ENCODE measurements around the gene ATF7IP2. TPM values are rescaled to one million over a fixed set of nuclear protein-coding genes. Genes with fewer than 3 reads are reported as not detected.

The ATF7IP2 gene
- total RNA-seq, 1 experiment from 2014 or later = 7.4 TPM

DNA sequence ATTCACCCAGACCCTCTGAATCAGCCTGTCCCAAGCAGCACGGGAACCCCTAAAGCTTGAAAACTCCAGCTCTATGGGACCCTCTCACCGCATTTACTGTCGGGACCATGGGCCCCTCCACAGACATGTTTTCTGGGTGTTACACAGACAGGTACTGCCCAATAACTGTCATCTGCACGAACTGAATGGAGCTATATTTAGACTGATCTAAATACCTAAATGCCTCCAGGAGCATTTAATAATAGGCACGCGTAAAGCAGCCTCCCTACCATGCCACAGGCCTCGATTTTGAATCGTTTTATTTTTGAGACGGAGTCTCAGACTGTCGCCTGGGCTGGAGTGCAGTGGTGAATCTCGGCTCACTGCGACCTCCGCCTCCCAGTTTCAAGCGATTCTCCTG is 144.8 kb downstream of the ATF7IP2 start:
- BruUV-seq (replicated peaks) = no TSS peak
- CTCF ChIA-PET = interaction anchor here (1.3 kb wide), 1 partner anchor 8 kb away, joined by 5 read pairs; no protein-coding TSS in a partner anchor

DNA sequence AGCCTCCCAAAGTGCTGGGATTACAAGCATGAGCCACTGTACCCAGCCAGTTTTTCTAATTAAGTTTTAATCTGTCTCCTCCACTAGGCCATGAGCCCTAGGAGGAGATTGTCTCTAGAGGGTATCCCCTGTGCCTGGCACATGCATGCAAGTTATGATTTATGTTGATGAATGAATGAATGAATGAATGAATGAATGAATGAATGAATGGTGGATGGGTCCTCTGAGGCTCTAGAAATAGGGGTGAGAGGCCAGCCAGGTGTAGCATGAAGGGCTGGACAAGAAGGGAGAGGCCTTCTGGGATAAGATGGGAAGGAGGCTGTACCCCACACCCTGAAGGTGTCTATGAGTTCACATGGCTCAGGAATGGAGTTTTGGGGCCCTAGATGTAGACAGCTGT is 145.7 kb downstream of the ATF7IP2 start:
- no peak for ATAC-seq
- no peak overlapping the region for H2AFZ ChIP-seq (ENCODE audit: low read depth, low read length, poor library complexity, severe bottlenecking)
- no peak overlapping the region for H3K4me2 ChIP-seq (ENCODE audit: low read length)
- no peak overlapping the region for H3K27ac ChIP-seq (ENCODE audit: low read depth, low read length)
- no peaks in the 10 kb centered on the region for H4K20me1 ChIP-seq (ENCODE audit: insufficient read depth)
- H3K9me2 ChIP-seq (ENCODE audit: insufficient read depth) = no peaks in the 10 kb centered on the region
- no peak overlapping the region for H3K9ac ChIP-seq (ENCODE audit: low read length)
- BruUV-seq (replicated peaks) = no TSS peak
- intact Hi-C loops (cut with micrococcal nuclease) = no loop called here
- H3K4me3 ChIP-seq (replicated peaks in 1 of 2; ENCODE audit: low read depth in 1 of 2, low read length in 2 of 2) = no peak overlapping the region
- ChIA-PET CTCF (no interaction called here), RAD21 (ENCODE audit: low non-redundant PET in 1 of 2, low total read pairs in 2 of 2, uncharacterized antibody in 2 of 2, unreplicated experiment in 2 of 2) (no interaction called here), POLR2A (no interaction called here)
- no peaks in the 10 kb centered on the region for H3K27me3 ChIP-seq (ENCODE audit: insufficient read depth, low read length)
- H3K9me3 ChIP-seq (ENCODE audit: control insufficient read depth in 1 of 2, insufficient read depth in 1 of 2, low read depth in 1 of 2, low read length in 2 of 2) = no peaks in the 10 kb centered on the region
- H3K36me3 ChIP-seq (ENCODE audit: control insufficient read depth in 1 of 2, insufficient read depth in 2 of 2, low read length in 2 of 2) = peaks cover 0 to 3% of the 10 kb centered on the region in 2 experiments; a peak in 2 of 4 replicates
- TF ChIP-seq, protein P1, sequence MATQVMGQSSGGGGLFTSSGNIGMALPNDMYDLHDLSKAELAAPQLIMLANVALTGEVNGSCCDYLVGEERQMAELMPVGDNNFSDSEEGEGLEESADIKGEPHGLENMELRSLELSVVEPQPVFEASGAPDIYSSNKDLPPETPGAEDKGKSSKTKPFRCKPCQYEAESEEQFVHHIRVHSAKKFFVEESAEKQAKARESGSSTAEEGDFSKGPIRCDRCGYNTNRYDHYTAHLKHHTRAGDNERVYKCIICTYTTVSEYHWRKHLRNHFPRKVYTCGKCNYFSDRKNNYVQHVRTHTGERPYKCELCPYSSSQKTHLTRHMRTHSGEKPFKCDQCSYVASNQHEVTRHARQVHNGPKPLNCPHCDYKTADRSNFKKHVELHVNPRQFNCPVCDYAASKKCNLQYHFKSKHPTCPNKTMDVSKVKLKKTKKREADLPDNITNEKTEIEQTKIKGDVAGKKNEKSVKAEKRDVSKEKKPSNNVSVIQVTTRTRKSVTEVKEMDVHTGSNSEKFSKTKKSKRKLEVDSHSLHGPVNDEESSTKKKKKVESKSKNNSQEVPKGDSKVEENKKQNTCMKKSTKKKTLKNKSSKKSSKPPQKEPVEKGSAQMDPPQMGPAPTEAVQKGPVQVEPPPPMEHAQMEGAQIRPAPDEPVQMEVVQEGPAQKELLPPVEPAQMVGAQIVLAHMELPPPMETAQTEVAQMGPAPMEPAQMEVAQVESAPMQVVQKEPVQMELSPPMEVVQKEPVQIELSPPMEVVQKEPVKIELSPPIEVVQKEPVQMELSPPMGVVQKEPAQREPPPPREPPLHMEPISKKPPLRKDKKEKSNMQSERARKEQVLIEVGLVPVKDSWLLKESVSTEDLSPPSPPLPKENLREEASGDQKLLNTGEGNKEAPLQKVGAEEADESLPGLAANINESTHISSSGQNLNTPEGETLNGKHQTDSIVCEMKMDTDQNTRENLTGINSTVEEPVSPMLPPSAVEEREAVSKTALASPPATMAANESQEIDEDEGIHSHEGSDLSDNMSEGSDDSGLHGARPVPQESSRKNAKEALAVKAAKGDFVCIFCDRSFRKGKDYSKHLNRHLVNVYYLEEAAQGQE (IDR thresholded peaks at IDR 0.05; ENCODE audit: low read depth) = no peak
- no peak for TF ChIP-seq SP1 (IDR thresholded peaks at IDR 0.05; ENCODE audit: low read depth)
- DNase-seq (ENCODE audit: low read depth, low spot score) = no peak
- H3K4me1 ChIP-seq (ENCODE audit: control insufficient read depth in 1 of 2, insufficient read depth in 2 of 2, low read length in 2 of 2) = peaks cover 7 to 14% of the 10 kb centered on the region in 2 experiments
- H3K79me2 ChIP-seq (ENCODE audit: insufficient read depth, low read length) = no peaks in the 10 kb centered on the region

More for the DNA sequence above, 144.8 kb downstream of the ATF7IP2 start:
- Histone ChIP-seq H2AFZ (ENCODE audit: low read depth, low read length, poor library complexity, severe bottlenecking) (no peak overlapping the region), H3K9ac (ENCODE audit: low read length) (no peak overlapping the region), H3K27me3 (ENCODE audit: insufficient read depth, low read length) (no peaks in the 10 kb centered on the region), H3K9me2 (ENCODE audit: insufficient read depth) (no peaks in the 10 kb centered on the region), H4K20me1 (ENCODE audit: insufficient read depth) (no peaks in the 10 kb centered on the region), H3K36me3 (ENCODE audit: control insufficient read depth in 1 of 2, insufficient read depth in 2 of 2, low read length in 2 of 2) (peaks cover 0 to 3% of the 10 kb centered on the region in 2 experiments; a peak in 2 of 4 replicates), H3K27ac (ENCODE audit: low read depth, low read length) (no peak overlapping the region), H3K79me2 (ENCODE audit: insufficient read depth, low read length) (no peaks in the 10 kb centered on the region), H3K9me3 (ENCODE audit: control insufficient read depth in 1 of 2, insufficient read depth in 1 of 2, low read depth in 1 of 2, low read length in 2 of 2) (no peaks in the 10 kb centered on the region), H3K4me3 (replicated peaks in 1 of 2; ENCODE audit: low read depth in 1 of 2, low read length in 2 of 2) (no peak overlapping the region), H3K4me1 (ENCODE audit: control insufficient read depth in 1 of 2, insufficient read depth in 2 of 2, low read length in 2 of 2) (peaks cover 7 to 14% of the 10 kb centered on the region in 2 experiments), H3K4me2 (ENCODE audit: low read length) (no peak overlapping the region)
- ChIA-PET RAD21 (ENCODE audit: low non-redundant PET in 1 of 2, low total read pairs in 2 of 2, uncharacterized antibody in 2 of 2, unreplicated experiment in 2 of 2) (no interaction called here), POLR2A (no interaction called here)
- DNase-seq (ENCODE audit: low read depth, low spot score) (no peak), ATAC-seq (no peak)
- TF ChIP-seq EZH2phosphoT487 (IDR thresholded peaks at IDR 0.05; ENCODE audit: borderline replicate concordance) (no peak), JUND (IDR thresholded peaks at IDR 0.05) (no peak), SRF (IDR thresholded peaks at IDR 0.05; ENCODE audit: low read depth) (no peak), EGR1 (IDR thresholded peaks at IDR 0.05; ENCODE audit: low read depth) (no peak), YY1 (IDR thresholded peaks at IDR 0.05; ENCODE audit: extremely low read depth, insufficient replicate concordance, low read depth, low read length) (no peak), RAD21 (IDR thresholded peaks at IDR 0.05; ENCODE audit: low read depth) (no peak)
- TF ChIP-seq, protein P2, sequence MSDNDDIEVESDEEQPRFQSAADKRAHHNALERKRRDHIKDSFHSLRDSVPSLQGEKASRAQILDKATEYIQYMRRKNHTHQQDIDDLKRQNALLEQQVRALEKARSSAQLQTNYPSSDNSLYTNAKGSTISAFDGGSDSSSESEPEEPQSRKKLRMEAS (IDR thresholded peaks at IDR 0.05) = no peak
- TF ChIP-seq, protein P3, sequence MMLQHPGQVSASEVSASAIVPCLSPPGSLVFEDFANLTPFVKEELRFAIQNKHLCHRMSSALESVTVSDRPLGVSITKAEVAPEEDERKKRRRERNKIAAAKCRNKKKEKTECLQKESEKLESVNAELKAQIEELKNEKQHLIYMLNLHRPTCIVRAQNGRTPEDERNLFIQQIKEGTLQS (IDR thresholded peaks at IDR 0.05) = no peak
- intact Hi-C loops (cut with micrococcal nuclease) = no loop called here
